MCF 10A (cell line): ENCODE results near the gene USP13. TPM values are rescaled to one million over a fixed set of nuclear protein-coding genes. Genes with fewer than 3 reads are reported as not detected.

Source experiments
- BruUV-seq: library from RNA; stranded (reverse); fragments of 400-500 nt; replicated peaks from 2 replicates; lab custom pipeline; 2021; lab: Mats Ljungman, UMichigan
- CTCF ChIA-PET: fragments of 300-600 bp; sonication (Branson Sonifier 250); formaldehyde crosslinking; extraction: SDS; loops from one replicate; lab custom pipeline; 2021; ENCODE audit warnings: antibody characterized with exemption, inconsistent platforms; lab: Yijun Ruan, JAX
- POLR2A ChIA-PET: fragments of 300-600, 350-650 bp; sonication (Branson Sonifier 250); formaldehyde crosslinking; extraction: SDS; loops from one replicate; lab custom pipeline; 2020; ENCODE audit warnings: antibody characterized with exemption, inconsistent platforms; lab: Yijun Ruan, JAX
- DNase-seq: peaks from one replicate; pipeline ENCODE4 v3.0.0-alpha.2; 2018; ENCODE audit not compliant: unreplicated experiment
- H3K27ac Mint-ChIP-seq: one replicate; pipeline ENCODE4 v1.8.0; 2022; ENCODE audit warnings: mild to moderate bottlenecking, low read depth, mixed read lengths; ENCODE audit not compliant: unreplicated experiment
- H3K27me3 Mint-ChIP-seq: one replicate; pipeline ENCODE4 v1.8.0; 2022; ENCODE audit warnings: mixed read lengths; ENCODE audit not compliant: insufficient read depth, unreplicated experiment
- H3K36me3 Mint-ChIP-seq: one replicate; pipeline ENCODE4 v1.8.0; 2022; ENCODE audit warnings: mild to moderate bottlenecking, moderate library complexity, mixed read lengths; ENCODE audit not compliant: insufficient read depth, unreplicated experiment
- H3K4me1 Mint-ChIP-seq: one replicate; pipeline ENCODE4 v1.8.0; 2022; ENCODE audit warnings: mixed read lengths; ENCODE audit not compliant: insufficient read depth, unreplicated experiment
- H3K4me3 Mint-ChIP-seq: one replicate; pipeline ENCODE4 v1.8.0; 2022; ENCODE audit warnings: mild to moderate bottlenecking, moderate library complexity, mixed read lengths; ENCODE audit not compliant: unreplicated experiment
- H3K9me3 Mint-ChIP-seq: one replicate; pipeline ENCODE4 v1.8.0; 2022; ENCODE audit warnings: mixed read lengths; ENCODE audit not compliant: unreplicated experiment
- intact Hi-C: fragments of 100-400 bp; cut with micrococcal nuclease; formaldehyde crosslinking; loops from 2 replicates; pipeline ENCODE4 v1.14.1; 2022
- total RNA-seq: library from RNA; stranded (reverse); gene quantifications from 2 replicates; pipeline ENCODE4 v1.2.3, GENCODE V29; 2022
- TF ChIP-seq, protein P1 (sequence below): fragments of 200-600 bp; IDR thresholded peaks from one replicate; pipeline ENCODE4 v1.8.0; 2022; ENCODE audit warnings: antibody characterized with exemption, mild to moderate bottlenecking; ENCODE audit not compliant: unreplicated experiment

USP13 gene
- total RNA-seq, 1 experiment from 2014 or later: 9.7 TPM

GRCh38 chr3:179720196-179720595 is 67.4 kb downstream of the USP13 start:
- ChIA-PET CTCF (no interaction called here), POLR2A (interaction anchor here (0.6 kb wide), 1 partner anchor 397 kb away, joined by 3 read pairs; no protein-coding TSS in a partner anchor)
- no TSS peak for BruUV-seq
- intact Hi-C loops: no loop called here
- no peak overlapping the region for H3K27ac Mint-ChIP-seq
- H3K9me3 Mint-ChIP-seq: no peaks in the 10 kb centered on the region
- H3K4me1 Mint-ChIP-seq: no peaks in the 10 kb centered on the region
- no peak for DNase-seq
- no peak overlapping the region for H3K4me3 Mint-ChIP-seq
- no peaks in the 10 kb centered on the region for H3K27me3 Mint-ChIP-seq
- TF ChIP-seq, protein P1, sequence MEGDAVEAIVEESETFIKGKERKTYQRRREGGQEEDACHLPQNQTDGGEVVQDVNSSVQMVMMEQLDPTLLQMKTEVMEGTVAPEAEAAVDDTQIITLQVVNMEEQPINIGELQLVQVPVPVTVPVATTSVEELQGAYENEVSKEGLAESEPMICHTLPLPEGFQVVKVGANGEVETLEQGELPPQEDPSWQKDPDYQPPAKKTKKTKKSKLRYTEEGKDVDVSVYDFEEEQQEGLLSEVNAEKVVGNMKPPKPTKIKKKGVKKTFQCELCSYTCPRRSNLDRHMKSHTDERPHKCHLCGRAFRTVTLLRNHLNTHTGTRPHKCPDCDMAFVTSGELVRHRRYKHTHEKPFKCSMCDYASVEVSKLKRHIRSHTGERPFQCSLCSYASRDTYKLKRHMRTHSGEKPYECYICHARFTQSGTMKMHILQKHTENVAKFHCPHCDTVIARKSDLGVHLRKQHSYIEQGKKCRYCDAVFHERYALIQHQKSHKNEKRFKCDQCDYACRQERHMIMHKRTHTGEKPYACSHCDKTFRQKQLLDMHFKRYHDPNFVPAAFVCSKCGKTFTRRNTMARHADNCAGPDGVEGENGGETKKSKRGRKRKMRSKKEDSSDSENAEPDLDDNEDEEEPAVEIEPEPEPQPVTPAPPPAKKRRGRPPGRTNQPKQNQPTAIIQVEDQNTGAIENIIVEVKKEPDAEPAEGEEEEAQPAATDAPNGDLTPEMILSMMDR: no peak
- peaks cover 14% of the 10 kb centered on the region for H3K36me3 Mint-ChIP-seq

- no peaks in the 10 kb centered on the region for H3K27me3 Mint-ChIP-seq
- intact Hi-C loops: no loop called here
- H3K27ac Mint-ChIP-seq: no peak overlapping the region
- TF ChIP-seq, protein P1: no peak
- DNase-seq: no peak
- no TSS peak for BruUV-seq
- CTCF ChIA-PET: interaction anchor here (0.9 kb wide), 1 partner anchor 27 kb away, joined by 3 read pairs; no protein-coding TSS in a partner anchor
- no peak overlapping the region for H3K4me3 Mint-ChIP-seq
- POLR2A ChIA-PET: no interaction called here
- H3K36me3 Mint-ChIP-seq: peaks cover 14% of the 10 kb centered on the region
- no peaks in the 10 kb centered on the region for H3K4me1 Mint-ChIP-seq
- no peaks in the 10 kb centered on the region for H3K9me3 Mint-ChIP-seq
These were observed 70.8 kb downstream of the USP13 start for GRCh38 chr3:179723617-179724016.

- DNase-seq: no peak
- no peak overlapping the region for H3K27ac Mint-ChIP-seq
- CTCF ChIA-PET: interaction anchor here (0.7 to 1.0 kb wide), 3 partner anchors 13 to 1444 kb away, joined by 4 to 5 read pairs (median 4); no protein-coding TSS in a partner anchor
- intact Hi-C loops: no loop called here
- BruUV-seq: no TSS peak
- H3K4me1 Mint-ChIP-seq: no peaks in the 10 kb centered on the region
- H3K4me3 Mint-ChIP-seq: no peak overlapping the region
- peaks cover 28% of the 10 kb centered on the region for H3K36me3 Mint-ChIP-seq
- POLR2A ChIA-PET: no interaction called here
- H3K27me3 Mint-ChIP-seq: no peaks in the 10 kb centered on the region
- H3K9me3 Mint-ChIP-seq: no peaks in the 10 kb centered on the region
- TF ChIP-seq, protein P1: no peak
These were observed 73.3 kb downstream of the USP13 start for GRCh38 chr3:179726075-179726699.

DNA sequence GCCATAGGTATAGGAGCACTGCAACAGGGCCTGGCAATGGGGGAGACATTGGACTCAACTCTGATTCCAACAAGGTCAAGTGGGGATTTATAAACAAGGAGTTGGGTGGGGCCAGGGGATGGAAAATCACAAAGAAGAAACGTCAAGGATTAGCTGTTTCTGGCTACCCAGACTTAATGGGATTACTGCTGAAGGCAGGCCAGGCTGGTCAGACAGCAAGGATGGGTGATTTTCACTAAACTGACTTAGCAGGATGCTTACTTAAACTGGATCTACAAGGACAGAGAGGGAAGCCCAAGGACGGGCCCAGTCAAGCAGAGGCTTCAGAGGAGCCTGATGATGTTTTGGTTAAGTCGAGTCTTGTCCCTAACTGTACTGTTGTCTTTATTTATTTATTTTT is 76.2 kb downstream of the USP13 start:
- no peak for DNase-seq
- intact Hi-C loops: no loop called here
- Mint-ChIP-seq H3K36me3 (peaks cover 25% of the 10 kb centered on the region), H3K4me1 (no peaks in the 10 kb centered on the region), H3K27ac (no peak overlapping the region), H3K27me3 (no peaks in the 10 kb centered on the region), H3K9me3 (no peaks in the 10 kb centered on the region), H3K4me3 (no peak overlapping the region)
- BruUV-seq: no TSS peak
- TF ChIP-seq, protein P1: no peak
- ChIA-PET CTCF (no interaction called here), POLR2A (no interaction called here)
